Fibroblast of villous mesenchyme (primary cell): ENCODE results near the gene ZNF106. TPM values are rescaled to one million over a fixed set of nuclear protein-coding genes. Genes with fewer than 3 reads are reported as not detected.

Experiments used
- DNase-seq: peaks from one replicate; pipeline ENCODE4 v3.0.0-alpha.2; 2010; ENCODE audit warnings: low read depth
- H3K4me3 ChIP-seq: 2 replicates; pipeline ENCODE4 v1.5.1; 2011; ENCODE audit warnings: low read depth, mild to moderate bottlenecking, low read length
- total RNA-seq: library from RNA; depleted of rRNA; stranded (reverse); fragments of >200 nt; gene quantifications from 2 replicates; pipeline ENCODE4 v1.2.3, GENCODE V29; 2012
- TF ChIP-seq, protein P1 (sequence below): IDR thresholded peaks from 2 replicates; pipeline ENCODE4 v1.5.1; 2012; ENCODE audit warnings: low read depth, mild to moderate bottlenecking, low read length; ENCODE audit not compliant: insufficient read depth

Gene ZNF106
- total RNA-seq, 1 donor: 90.2 TPM

DNA sequence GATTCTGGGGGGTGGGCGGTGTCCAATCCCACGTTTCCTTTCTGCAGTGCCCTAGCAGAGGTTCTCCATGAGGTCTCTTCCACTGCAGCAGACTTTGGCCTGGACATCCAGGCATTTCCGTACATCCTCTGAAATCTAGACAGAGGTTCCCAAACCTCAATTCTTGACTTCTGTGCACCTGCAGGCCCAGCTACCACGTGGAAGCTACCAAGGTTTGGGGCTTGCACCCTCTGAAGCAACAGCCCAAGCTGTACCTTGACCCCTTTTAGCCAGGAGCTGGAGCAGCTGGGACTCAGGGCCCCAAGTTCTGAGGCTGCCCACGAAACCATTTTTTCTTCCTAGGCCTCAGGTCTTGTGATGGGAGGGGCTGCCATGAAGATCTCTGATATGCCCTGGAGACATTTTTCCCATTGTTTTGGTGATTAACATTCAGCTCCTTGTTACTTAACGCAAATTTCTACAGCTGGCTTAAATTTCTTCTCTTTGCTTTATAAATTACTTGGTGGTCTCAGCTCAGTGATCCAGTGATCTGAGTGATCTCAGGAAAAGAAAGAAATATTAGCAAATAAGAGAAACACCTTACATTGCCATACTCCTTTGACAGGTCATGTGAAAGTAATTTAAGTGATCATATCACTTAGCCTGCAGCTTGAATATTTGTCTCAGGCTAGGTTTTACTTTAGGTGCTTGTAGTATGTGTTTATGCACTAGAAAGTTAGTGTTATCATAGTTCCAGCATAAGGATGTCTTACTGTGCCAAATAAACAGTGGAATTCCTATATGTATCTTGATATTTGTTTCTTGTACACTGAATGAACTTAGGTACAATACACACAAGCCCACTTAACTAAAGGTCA is 7.5 kb upstream of the ZNF106 start:
- H3K4me3 ChIP-seq: no peak overlapping the region
- TF ChIP-seq, protein P1, sequence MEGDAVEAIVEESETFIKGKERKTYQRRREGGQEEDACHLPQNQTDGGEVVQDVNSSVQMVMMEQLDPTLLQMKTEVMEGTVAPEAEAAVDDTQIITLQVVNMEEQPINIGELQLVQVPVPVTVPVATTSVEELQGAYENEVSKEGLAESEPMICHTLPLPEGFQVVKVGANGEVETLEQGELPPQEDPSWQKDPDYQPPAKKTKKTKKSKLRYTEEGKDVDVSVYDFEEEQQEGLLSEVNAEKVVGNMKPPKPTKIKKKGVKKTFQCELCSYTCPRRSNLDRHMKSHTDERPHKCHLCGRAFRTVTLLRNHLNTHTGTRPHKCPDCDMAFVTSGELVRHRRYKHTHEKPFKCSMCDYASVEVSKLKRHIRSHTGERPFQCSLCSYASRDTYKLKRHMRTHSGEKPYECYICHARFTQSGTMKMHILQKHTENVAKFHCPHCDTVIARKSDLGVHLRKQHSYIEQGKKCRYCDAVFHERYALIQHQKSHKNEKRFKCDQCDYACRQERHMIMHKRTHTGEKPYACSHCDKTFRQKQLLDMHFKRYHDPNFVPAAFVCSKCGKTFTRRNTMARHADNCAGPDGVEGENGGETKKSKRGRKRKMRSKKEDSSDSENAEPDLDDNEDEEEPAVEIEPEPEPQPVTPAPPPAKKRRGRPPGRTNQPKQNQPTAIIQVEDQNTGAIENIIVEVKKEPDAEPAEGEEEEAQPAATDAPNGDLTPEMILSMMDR: no peak
- DNase-seq: no peak

DNA sequence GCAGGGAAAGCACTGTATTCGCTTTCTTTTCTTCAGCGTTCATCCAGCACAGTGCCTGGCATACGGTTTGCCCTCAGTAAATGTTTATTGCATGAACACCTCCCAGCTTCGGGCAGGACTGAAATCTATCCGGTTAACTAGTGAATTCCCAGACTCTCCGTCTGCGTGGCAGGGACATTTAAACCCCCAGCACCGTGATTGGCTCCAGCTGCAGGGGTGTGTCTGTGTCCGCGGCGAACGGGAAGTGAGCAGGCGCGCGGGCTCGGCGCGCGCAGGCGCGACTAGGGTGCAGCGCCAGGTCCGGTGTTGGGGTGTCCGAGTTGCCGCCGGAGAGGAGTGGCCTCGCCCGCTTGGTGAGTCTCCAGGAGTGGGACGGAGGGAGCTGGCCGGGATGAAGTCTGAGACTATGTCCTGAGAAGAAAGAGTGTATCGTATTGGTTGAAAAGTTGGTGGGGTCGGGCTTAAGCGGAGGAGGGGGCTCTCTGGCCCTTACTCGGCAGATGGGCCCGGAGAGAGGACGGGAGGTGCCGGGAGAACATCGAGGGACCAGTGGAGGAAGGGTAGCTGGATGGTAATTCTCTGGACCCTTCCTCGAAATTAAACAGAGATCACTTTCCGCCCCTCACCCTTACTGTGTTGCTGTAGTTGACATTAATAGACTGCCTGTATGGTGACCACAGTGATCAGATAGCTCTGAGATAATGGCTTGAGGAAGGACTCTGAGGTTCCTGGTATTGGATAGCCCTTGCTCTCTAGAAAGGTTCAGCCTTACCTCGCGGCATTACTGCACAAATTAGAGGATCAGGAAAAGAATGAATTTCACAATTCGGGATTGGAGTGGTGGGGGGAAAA is 4.6 kb upstream of the ZNF106 start, which contains the start of gene SNAP23:
Gene SNAP23, plus strand, starts transcription at position 274 of the 852 bp plus-strand sequence. CDS start 16,213 bp downstream, outside the sequence.
- peak within 1 kb of the TSS; percentile 98 for H3K4me3 ChIP-seq
- TF ChIP-seq, protein P1: no peak
- DNase-seq: peak; percentile 98

DNA sequence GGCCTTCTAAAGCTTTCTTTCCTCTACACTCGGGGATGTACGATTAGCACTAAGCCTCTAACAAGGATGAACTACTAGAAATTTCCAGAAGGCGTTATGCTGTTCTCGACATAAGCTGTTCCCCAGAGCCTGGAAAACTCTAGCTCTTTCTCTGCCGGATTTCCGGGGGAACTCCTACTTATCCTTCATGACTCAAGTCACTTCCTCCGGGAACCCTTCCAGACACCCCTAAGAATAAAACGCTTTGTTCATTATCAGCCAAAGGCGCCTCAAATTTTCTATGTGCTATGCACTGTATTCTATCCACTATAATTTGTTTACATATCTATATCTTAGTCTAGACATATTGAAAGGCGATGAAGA is 4.0 kb upstream of the ZNF106 start:
- peak overlapping the region; percentile 98 for H3K4me3 ChIP-seq
- DNase-seq: peak; percentile 84
- TF ChIP-seq, protein P1: no peak

DNA sequence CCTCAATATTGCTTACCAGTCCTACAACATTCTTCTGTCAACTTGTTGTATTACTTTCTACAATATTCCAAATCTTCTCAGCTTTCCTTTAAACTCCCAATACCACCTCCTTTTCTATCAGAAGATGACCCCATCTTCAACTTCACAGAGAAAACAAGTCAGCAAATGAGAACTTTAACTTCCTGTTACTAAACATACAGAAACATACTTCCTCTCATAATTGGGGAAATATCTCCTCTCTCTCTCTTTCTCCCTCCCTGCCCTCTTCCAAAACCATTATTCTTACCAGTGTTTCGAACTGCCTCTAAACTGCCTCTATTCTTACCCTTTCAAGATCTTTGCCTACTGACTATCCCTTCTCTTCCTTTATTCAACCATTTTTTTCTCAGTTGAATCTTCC is 2.7 kb upstream of the ZNF106 start:
- no peak overlapping the region for H3K4me3 ChIP-seq
- no peak for DNase-seq
- TF ChIP-seq, protein P1: no peak

DNA sequence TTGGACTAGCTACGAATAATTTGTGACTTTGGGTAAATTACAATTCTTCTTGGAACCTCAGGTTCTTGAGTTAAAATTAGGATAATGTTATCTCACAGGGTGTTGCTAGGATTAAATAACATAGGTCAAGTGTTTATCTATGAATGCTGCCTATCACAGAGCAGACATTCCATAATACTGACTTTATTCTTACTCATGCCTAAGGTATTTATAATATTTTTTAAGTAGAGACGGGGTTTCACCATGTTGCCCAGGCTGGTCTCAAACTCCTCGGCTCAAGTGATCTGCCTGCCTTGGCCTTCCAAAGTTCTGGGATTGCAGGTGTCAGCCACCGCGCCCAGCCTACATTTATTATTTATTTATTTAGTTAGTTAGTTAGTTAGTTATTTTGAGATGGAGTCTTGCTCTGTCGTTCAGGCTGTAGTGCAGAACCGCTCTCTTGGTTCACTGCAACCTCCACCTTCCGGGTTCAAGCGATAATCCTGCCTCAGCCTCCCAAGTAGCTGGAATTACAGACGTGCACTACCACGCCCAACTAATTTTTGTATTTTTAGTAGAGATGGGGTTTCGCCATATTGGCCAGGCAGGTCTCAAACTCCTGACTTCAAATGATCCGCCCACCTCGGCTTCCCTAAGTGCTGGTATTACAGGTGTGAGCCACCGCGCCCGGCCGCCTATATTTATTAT is 741 bp upstream of the ZNF106 start:
- TF ChIP-seq, protein P1: no peak
- DNase-seq: peak; percentile 55
- peak overlapping the region; percentile 98 for H3K4me3 ChIP-seq

DNA sequence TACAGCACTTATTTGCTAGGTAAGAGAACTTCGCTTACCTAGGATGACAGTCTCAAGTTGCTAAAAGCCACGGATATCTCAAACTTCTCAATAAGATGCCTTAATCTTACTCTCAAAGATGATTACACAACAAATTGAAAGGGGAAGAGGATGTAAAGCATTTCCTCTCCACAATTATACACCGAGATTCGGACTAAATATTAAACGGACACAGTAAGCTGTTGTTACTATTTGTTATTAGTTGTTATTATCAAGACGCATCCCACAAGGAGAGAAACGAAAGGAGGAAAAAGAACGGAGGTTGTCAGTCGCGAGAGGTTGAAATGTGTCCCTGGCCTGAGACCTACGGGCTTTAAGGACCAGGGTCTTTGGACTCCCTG is 660 bp downstream of the ZNF106 start:
- H3K4me3 ChIP-seq: peak overlapping the region; percentile 98
- DNase-seq: peak; percentile 35
- TF ChIP-seq, protein P1: no peak
